ENCODE results near the gene TMEM63B. TPM values are rescaled to one million over a fixed set of nuclear protein-coding genes. Genes with fewer than 3 reads are reported as not detected.

The TMEM63B gene
- total and polyA plus RNA-seq, 4 donors = 49.0 to 94.5 (median 88.3) TPM

- ATAC-seq (ENCODE audit: insufficient read depth, low FRiP score) (no peak), DNase-seq (no peak)
- Histone ChIP-seq H3K4me1 (ENCODE audit: control insufficient read depth in 5 of 5, insufficient read depth in 5 of 5, low read length in 5 of 5) (peaks cover 0 to 3% (median 0%) of the 10 kb centered on the region in 5 donors), H3K4me3 (no peak overlapping the region), H3K36me3 (ENCODE audit: control insufficient read depth in 4 of 4, insufficient read depth in 4 of 4, low read length in 4 of 4) (no peaks in the 10 kb centered on the region), H3K27ac (ENCODE audit: low read depth in 1 of 2, low read length in 1 of 2) (no peak overlapping the region), H3K9me3 (ENCODE audit: control insufficient read depth in 4 of 4, insufficient read depth in 3 of 4, low read length in 3 of 4) (no peaks in the 10 kb centered on the region), H3K9ac (ENCODE audit: insufficient read depth in 1 of 2, low read length in 2 of 2) (no peak overlapping the region), H3K27me3 (ENCODE audit: control insufficient read depth in 3 of 3, insufficient read depth in 3 of 3, low read length in 2 of 3) (no peaks in the 10 kb centered on the region)
- 92 to 96% methylated on average over 4 of the region's 4 CpGs for WGBS, 2 donors
- TF ChIP-seq CTCF (IDR thresholded peaks at IDR 0.05; ENCODE audit: control extremely low read depth, extremely low read depth) = no peak
Measured at GRCh38 chr6:44199883-44200282, 72.5 kb downstream of the TMEM63B start.

GRCh38 chr6:44201200-44201599 lies 73.8 kb downstream of the TMEM63B start:
- Histone ChIP-seq H3K27ac (ENCODE audit: low read depth in 1 of 2, low read length in 1 of 2) (no peak overlapping the region), H3K9me3 (ENCODE audit: control insufficient read depth in 4 of 4, insufficient read depth in 3 of 4, low read length in 3 of 4) (no peaks in the 10 kb centered on the region), H3K27me3 (ENCODE audit: control insufficient read depth in 3 of 3, insufficient read depth in 3 of 3, low read length in 2 of 3) (no peaks in the 10 kb centered on the region), H3K9ac (ENCODE audit: insufficient read depth in 1 of 2, low read length in 2 of 2) (no peak overlapping the region), H3K36me3 (ENCODE audit: control insufficient read depth in 4 of 4, insufficient read depth in 4 of 4, low read length in 4 of 4) (no peaks in the 10 kb centered on the region), H3K4me3 (no peak overlapping the region), H3K4me1 (ENCODE audit: control insufficient read depth in 5 of 5, insufficient read depth in 5 of 5, low read length in 5 of 5) (peaks cover 0 to 3% (median 0%) of the 10 kb centered on the region in 5 donors)
- no peak for DNase-seq
- TF ChIP-seq CTCF (IDR thresholded peaks at IDR 0.05; ENCODE audit: control extremely low read depth, extremely low read depth) = no peak
- no peak for ATAC-seq (ENCODE audit: insufficient read depth, low FRiP score)
- WGBS, 2 donors = 89 to 94% methylated on average over 3 of the region's 3 CpGs

- 80 to 88% methylated on average over 11 of the region's 11 CpGs for WGBS, 2 donors
- Histone ChIP-seq H3K9ac (ENCODE audit: insufficient read depth in 1 of 2, low read length in 2 of 2) (no peak overlapping the region), H3K9me3 (ENCODE audit: control insufficient read depth in 4 of 4, insufficient read depth in 3 of 4, low read length in 3 of 4) (no peaks in the 10 kb centered on the region), H3K27ac (ENCODE audit: low read depth in 1 of 2, low read length in 1 of 2) (no peak overlapping the region), H3K36me3 (ENCODE audit: control insufficient read depth in 4 of 4, insufficient read depth in 4 of 4, low read length in 4 of 4) (no peaks in the 10 kb centered on the region), H3K27me3 (ENCODE audit: control insufficient read depth in 3 of 3, insufficient read depth in 3 of 3, low read length in 2 of 3) (no peaks in the 10 kb centered on the region), H3K4me1 (ENCODE audit: control insufficient read depth in 5 of 5, insufficient read depth in 5 of 5, low read length in 5 of 5) (peaks cover 0 to 3% (median 0%) of the 10 kb centered on the region in 5 donors), H3K4me3 (no peak overlapping the region)
- no peak for TF ChIP-seq CTCF (IDR thresholded peaks at IDR 0.05; ENCODE audit: control extremely low read depth, extremely low read depth)
- ATAC-seq (ENCODE audit: insufficient read depth, low FRiP score) (no peak), DNase-seq (no peak)
Measured at GRCh38 chr6:44201638-44202303, 74.4 kb downstream of the TMEM63B start.
